ENCODE measurements around the gene NEDD1.

GRCh38 chr12:96912261-96912660 lies 5.2 kb downstream of the NEDD1 start:
- TF ChIP-seq, protein P1, sequence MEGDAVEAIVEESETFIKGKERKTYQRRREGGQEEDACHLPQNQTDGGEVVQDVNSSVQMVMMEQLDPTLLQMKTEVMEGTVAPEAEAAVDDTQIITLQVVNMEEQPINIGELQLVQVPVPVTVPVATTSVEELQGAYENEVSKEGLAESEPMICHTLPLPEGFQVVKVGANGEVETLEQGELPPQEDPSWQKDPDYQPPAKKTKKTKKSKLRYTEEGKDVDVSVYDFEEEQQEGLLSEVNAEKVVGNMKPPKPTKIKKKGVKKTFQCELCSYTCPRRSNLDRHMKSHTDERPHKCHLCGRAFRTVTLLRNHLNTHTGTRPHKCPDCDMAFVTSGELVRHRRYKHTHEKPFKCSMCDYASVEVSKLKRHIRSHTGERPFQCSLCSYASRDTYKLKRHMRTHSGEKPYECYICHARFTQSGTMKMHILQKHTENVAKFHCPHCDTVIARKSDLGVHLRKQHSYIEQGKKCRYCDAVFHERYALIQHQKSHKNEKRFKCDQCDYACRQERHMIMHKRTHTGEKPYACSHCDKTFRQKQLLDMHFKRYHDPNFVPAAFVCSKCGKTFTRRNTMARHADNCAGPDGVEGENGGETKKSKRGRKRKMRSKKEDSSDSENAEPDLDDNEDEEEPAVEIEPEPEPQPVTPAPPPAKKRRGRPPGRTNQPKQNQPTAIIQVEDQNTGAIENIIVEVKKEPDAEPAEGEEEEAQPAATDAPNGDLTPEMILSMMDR (IDR thresholded peaks at IDR 0.05) = no peak
- TF ChIP-seq HES2 (IDR thresholded peaks at IDR 0.05) (no peak), TP53 (CRISPR knock-in tag; IDR thresholded peaks at IDR 0.05) (no peak), USF2 (IDR thresholded peaks at IDR 0.05) (no peak)
- TF ChIP-seq, protein P2, sequence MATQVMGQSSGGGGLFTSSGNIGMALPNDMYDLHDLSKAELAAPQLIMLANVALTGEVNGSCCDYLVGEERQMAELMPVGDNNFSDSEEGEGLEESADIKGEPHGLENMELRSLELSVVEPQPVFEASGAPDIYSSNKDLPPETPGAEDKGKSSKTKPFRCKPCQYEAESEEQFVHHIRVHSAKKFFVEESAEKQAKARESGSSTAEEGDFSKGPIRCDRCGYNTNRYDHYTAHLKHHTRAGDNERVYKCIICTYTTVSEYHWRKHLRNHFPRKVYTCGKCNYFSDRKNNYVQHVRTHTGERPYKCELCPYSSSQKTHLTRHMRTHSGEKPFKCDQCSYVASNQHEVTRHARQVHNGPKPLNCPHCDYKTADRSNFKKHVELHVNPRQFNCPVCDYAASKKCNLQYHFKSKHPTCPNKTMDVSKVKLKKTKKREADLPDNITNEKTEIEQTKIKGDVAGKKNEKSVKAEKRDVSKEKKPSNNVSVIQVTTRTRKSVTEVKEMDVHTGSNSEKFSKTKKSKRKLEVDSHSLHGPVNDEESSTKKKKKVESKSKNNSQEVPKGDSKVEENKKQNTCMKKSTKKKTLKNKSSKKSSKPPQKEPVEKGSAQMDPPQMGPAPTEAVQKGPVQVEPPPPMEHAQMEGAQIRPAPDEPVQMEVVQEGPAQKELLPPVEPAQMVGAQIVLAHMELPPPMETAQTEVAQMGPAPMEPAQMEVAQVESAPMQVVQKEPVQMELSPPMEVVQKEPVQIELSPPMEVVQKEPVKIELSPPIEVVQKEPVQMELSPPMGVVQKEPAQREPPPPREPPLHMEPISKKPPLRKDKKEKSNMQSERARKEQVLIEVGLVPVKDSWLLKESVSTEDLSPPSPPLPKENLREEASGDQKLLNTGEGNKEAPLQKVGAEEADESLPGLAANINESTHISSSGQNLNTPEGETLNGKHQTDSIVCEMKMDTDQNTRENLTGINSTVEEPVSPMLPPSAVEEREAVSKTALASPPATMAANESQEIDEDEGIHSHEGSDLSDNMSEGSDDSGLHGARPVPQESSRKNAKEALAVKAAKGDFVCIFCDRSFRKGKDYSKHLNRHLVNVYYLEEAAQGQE (IDR thresholded peaks at IDR 0.05) = no peak
